GM23338 (cell line): ENCODE measurements around the gene NCOA6.

Experiments used
- CREB1 ChIP-seq: fragments of 250-450 bp; sonication (Bioruptor Pico); IDR thresholded peaks from 2 replicates; pipeline ENCODE4 v1.5.0; 2020; ENCODE audit warnings: low read depth, mild to moderate bottlenecking, moderate library complexity
- EZH2 ChIP-seq: fragments of 200-600 bp; sonication (generic); IDR thresholded peaks from one replicate; pipeline ENCODE4 v1.8.0; 2017; ENCODE audit warnings: antibody characterized with exemption, mild to moderate bottlenecking, low read depth; ENCODE audit not compliant: unreplicated experiment
- EZH2phosphoT487 ChIP-seq: fragments of 200-600 bp; sonication (generic); IDR thresholded peaks from one replicate; pipeline ENCODE4 v1.8.1; 2018; ENCODE audit warnings: antibody characterized with exemption; ENCODE audit not compliant: unreplicated experiment
- NANOG ChIP-seq: IDR thresholded peaks from 2 replicates; pipeline ENCODE4 v1.6.1; 2016; ENCODE audit warnings: antibody characterized with exemption, borderline replicate concordance
- POLR2AphosphoS5 ChIP-seq: IDR thresholded peaks from 2 replicates; pipeline ENCODE4 v1.6.1; 2016; ENCODE audit warnings: antibody characterized with exemption, low read depth
- STAT1 ChIP-seq: IDR thresholded peaks from one replicate; pipeline ENCODE4 v1.6.1; 2016; ENCODE audit warnings: antibody characterized with exemption; ENCODE audit not compliant: unreplicated experiment
- ZNF114 ChIP-seq: fragments of 250-450 bp; sonication (Bioruptor Pico); IDR thresholded peaks from 2 replicates; pipeline ENCODE4 v1.5.0; 2020; ENCODE audit warnings: mild to moderate bottlenecking, moderate library complexity
- TF ChIP-seq, protein P1 (sequence below), 2 experiments: fragments of 200-600 bp in 1 of 2; sonication (generic) in 1 of 2; conservative IDR thresholded peaks; 2 replicates each; pipeline versions ENCODE4 v1.5.1 to v1.6.1; 2016 to 2017; ENCODE audit warnings: antibody characterized with exemption in 2 of 2, low read depth in 2 of 2, mild to moderate bottlenecking in 2 of 2, moderate library complexity in 1 of 2
- TF ChIP-seq, protein P2 (sequence below): IDR thresholded peaks from one replicate; pipeline ENCODE4 v1.6.1; 2018; ENCODE audit warnings: antibody characterized with exemption; ENCODE audit not compliant: unreplicated experiment

DNA sequence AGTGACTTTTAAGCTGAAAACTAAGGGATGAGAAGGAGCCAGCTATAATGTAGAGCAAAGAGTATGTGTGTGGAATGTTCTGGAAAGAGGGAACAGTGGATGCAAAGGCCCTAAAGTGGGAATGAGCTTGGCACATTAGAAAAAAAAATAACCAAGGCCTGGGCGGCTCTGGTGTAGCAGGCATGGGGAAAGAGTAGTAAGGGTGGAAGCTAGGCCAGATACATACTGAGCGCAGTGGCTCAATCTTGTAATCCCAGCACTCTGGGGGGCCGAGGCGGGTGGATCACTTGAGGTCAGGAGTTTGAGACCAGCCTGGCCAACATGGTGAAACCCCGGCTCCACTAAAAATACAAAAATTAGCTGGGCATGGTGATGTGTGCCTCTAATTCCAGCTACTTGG lies 38.8 kb upstream of the NCOA6 start:
- TF ChIP-seq, protein P1, sequence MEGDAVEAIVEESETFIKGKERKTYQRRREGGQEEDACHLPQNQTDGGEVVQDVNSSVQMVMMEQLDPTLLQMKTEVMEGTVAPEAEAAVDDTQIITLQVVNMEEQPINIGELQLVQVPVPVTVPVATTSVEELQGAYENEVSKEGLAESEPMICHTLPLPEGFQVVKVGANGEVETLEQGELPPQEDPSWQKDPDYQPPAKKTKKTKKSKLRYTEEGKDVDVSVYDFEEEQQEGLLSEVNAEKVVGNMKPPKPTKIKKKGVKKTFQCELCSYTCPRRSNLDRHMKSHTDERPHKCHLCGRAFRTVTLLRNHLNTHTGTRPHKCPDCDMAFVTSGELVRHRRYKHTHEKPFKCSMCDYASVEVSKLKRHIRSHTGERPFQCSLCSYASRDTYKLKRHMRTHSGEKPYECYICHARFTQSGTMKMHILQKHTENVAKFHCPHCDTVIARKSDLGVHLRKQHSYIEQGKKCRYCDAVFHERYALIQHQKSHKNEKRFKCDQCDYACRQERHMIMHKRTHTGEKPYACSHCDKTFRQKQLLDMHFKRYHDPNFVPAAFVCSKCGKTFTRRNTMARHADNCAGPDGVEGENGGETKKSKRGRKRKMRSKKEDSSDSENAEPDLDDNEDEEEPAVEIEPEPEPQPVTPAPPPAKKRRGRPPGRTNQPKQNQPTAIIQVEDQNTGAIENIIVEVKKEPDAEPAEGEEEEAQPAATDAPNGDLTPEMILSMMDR (conservative IDR thresholded peaks at IDR 0.05; ENCODE audit: low read depth in 2 of 2), result no peak
- TF ChIP-seq EZH2phosphoT487 (no peak), CREB1 (CRISPR knock-in tag) (no peak), POLR2AphosphoS5 (no peak), EZH2 (no peak), NANOG (no peak), ZNF114 (no peak), STAT1 (no peak)
- TF ChIP-seq, protein P2, sequence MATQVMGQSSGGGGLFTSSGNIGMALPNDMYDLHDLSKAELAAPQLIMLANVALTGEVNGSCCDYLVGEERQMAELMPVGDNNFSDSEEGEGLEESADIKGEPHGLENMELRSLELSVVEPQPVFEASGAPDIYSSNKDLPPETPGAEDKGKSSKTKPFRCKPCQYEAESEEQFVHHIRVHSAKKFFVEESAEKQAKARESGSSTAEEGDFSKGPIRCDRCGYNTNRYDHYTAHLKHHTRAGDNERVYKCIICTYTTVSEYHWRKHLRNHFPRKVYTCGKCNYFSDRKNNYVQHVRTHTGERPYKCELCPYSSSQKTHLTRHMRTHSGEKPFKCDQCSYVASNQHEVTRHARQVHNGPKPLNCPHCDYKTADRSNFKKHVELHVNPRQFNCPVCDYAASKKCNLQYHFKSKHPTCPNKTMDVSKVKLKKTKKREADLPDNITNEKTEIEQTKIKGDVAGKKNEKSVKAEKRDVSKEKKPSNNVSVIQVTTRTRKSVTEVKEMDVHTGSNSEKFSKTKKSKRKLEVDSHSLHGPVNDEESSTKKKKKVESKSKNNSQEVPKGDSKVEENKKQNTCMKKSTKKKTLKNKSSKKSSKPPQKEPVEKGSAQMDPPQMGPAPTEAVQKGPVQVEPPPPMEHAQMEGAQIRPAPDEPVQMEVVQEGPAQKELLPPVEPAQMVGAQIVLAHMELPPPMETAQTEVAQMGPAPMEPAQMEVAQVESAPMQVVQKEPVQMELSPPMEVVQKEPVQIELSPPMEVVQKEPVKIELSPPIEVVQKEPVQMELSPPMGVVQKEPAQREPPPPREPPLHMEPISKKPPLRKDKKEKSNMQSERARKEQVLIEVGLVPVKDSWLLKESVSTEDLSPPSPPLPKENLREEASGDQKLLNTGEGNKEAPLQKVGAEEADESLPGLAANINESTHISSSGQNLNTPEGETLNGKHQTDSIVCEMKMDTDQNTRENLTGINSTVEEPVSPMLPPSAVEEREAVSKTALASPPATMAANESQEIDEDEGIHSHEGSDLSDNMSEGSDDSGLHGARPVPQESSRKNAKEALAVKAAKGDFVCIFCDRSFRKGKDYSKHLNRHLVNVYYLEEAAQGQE, result no peak
